GM19397 (cell line): ENCODE data around the gene KHDC4.

Source experiments
- ATAC-seq: cut with Tn5 transposase; IDR thresholded peaks from one replicate; pipeline ENCODE4 v1.9.1; 2021; ENCODE audit warnings: mild to moderate bottlenecking, moderate library complexity; ENCODE audit not compliant: unreplicated experiment

The KHDC4 gene

GRCh38 chr1:155877945-155878344 lies 56.3 kb downstream of the KHDC4 start:
- no peak for ATAC-seq

GRCh38 chr1:155873860-155874259 lies 60.4 kb downstream of the KHDC4 start:
- ATAC-seq, result no peak

- no peak for ATAC-seq
Measured at GRCh38 chr1:155872527-155872926, 61.7 kb downstream of the KHDC4 start.

- no peak for ATAC-seq
Measured at GRCh38 chr1:155871390-155871789, 62.8 kb downstream of the KHDC4 start.

- ATAC-seq, result no peak
Measured at GRCh38 chr1:155867766-155868165, 66.4 kb downstream of the KHDC4 start.

GRCh38 chr1:155864393-155864792 lies 69.8 kb downstream of the KHDC4 start:
- no peak for ATAC-seq
